GM19240 (cell line): ENCODE data around the gene APELA.
"Not testable (repeated sequence)": the region's sequence is repeated elsewhere in the genome, so short reads cannot be mapped to it uniquely, and the experiment has no call there.

ENCODE experiments used
- DNase-seq: peaks from one replicate; pipeline ENCODE4 v3.0.0; 2011; ENCODE audit warnings: low spot score; ENCODE audit not compliant: insufficient read length

Gene APELA

DNA sequence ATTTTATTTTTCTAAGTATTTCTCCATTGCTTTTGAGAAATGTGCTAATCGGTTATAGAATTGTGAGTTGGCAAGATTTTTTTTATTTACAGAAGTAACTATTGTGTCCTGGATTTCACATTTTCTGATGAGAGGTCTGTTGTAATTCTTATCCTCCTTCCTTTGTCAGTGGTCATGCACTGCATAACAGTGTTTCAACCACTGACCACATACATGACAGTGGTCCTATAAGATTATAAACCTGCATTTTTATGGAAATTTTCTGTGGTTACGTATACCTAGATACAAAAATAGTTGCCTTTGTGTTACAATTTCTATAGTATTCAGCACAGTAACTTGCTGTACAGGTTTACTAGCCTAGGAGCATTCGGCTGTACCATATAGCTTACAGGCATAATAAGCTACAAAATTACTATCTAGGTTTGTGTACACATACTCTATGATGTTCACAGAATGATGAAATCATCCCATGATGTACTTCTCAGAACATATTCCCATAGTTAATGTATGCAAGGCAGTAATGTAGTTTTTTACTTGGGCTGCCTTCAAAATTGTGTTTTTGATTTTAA is 47.8 kb downstream of the APELA start:
- no peak for DNase-seq

DNA sequence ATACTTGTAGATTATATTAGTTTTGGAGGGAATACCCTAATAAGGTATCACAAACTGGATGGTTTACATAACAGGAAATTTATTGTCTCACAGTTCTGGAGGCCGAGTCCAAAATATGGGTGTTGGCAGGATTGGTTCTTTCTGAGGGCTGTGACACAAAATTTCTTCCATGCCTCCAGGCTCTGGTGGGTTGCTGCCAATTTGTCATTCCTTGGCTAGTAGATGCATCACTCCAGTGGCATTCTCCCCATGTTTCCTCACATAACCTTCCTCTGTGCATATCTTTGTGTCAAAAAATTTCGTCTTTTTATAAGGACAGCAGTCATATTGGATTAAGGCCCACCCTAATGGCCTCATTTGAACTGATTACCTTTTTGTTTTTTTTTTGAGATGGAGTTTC is 49.3 kb downstream of the APELA start:
- DNase-seq = no peak

DNA sequence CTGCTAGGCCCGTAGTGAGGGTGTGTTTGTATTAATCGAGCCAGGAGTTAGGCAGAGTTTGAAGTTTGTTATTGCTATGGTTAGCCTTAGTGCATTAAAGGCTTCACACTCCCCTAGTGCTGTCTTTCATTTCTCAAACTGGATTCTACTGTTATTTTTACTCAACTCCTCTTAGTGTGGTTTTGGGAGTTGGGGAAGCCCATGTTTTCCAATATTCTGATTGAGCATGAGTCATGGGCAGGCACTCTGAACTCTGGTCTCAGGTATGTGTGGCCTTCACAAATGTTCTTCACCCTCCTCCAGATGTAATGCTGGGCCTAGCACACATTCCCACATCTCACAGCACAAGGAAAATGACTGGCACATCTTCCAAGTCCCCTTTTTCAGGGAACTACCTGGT is 50.1 kb downstream of the APELA start:
- not testable (repeated sequence) for DNase-seq

DNA sequence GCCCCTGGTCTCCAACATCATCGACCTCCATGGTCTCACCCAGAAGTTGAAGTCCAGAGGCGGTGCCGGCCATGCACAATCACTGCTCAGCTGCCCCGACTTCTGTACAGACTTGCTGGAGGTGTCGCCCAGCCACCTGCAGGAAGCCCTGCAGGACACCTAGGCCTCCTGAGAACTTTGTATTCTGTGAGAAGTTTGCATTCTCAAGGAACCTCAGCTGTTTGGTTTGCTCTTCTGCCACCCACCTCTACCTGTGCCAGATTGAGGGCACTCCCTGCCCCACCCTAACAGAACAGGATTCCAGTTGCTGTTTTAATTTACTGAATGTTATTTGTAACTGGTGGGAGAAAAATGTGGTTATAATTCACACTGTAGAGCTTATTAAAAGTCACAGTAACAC is 53.7 kb downstream of the APELA start:
- no peak for DNase-seq

DNA sequence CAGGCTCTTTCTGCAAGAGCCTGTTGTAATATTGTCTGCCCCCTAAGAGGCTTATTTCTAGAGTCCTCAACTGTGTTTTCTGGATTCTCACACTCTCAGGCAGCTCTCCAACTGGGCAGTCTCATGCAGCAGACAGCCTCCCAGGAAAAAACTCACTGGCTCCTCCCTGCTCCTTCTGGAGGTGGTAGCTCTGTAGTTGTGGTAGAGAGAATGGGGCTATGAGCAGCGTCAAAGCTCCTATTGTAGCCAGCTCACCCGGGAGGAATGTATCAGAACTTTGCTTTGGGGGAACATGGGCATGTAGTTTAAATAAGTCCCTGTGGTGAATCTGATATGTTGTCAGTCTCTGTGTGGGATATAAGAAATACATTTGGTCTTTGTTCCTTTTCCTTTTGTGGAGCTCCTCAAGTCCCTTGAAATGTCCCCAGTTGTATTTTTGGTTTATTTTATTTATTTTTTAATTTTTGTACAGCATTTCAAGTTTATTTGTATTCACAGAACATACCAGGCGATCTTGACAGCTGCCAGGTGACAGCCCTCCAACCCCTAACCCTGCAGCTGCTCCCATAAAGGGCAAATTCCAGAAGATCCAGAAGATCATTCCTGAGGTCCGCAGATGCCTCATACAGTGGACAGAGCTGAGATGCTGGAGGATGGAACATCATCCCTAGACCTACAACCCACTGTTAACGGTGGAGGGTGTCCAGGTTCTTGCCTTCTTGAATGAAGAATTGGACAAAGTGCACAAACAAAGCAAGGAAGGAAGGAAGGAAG is 54.8 kb downstream of the APELA start:
- DNase-seq = no peak

DNA sequence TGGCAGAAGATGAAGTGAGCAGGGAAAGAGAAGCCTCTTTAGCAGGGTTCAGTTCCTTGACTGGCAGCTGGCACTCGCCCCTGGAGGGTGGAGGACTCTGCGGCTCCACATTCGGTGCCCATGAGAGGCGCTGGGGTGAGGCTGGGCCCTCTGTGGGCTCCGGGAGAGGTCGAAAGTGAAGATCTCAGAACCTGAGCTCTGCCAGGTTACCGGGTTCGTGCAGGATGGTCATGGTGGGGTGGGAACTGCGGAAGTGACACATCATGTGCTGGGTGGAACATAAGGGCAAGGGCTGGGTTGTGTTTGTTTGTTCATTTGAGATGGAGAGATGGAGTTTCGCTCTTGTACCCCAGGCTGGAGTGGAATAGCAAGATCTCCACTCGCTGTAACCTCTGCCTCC is 56.3 kb downstream of the APELA start:
- DNase-seq = no peak

DNA sequence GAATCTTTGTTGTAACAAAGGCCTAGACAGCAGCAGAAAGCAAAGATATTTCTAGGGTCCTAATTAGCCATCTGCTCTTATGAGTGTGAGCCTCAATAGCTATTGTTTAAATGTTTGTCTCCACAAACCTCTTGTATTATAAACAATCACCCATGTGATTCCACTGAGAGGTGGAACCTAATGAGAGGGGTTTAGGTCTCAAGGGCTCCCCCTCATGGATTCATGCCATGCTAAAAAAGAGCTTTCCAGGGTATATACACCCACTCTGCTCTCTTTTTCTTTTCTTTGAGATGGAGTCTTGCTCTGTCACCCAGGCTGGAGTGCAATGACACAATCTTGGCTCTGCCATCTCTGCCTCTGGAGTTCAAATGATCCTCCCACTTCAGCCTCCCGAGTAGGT is 58.4 kb downstream of the APELA start:
- DNase-seq = no peak

DNA sequence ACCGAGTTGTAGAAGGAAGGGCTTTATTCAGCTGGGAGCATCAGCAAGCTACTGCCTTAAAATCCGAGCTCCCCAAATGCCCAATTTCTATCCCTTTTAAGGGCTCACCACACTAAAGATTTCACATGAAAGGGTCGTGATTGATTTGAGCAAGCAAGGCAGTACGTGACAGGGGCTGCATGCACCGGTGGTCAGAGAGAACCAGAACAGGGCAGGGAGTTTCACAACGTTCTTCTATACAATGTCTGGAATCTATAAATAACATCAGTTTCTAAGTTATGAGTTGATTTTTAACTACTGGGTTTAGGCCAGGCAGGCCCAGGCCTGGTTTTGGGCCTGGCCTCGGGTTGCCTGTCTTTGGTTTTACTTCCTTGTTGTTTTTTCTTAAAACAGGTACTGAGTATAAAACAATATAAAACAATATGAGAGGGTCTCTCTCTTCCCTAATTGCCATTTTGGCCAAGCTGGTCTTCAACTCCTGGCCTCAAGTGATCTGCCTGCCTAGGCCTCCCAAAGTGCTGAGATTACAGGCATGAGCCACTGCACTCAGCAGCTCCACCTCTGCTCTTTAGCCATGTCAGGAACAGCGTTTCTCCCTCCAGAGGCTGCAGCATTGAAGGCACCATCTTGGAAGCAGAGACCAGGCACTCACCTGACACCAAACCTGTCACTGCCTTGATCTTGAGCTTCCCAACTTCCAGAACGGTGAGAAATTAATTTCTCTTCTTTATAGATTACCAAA is 59.1 kb downstream of the APELA start:
- DNase-seq = not testable (repeated sequence)

DNA sequence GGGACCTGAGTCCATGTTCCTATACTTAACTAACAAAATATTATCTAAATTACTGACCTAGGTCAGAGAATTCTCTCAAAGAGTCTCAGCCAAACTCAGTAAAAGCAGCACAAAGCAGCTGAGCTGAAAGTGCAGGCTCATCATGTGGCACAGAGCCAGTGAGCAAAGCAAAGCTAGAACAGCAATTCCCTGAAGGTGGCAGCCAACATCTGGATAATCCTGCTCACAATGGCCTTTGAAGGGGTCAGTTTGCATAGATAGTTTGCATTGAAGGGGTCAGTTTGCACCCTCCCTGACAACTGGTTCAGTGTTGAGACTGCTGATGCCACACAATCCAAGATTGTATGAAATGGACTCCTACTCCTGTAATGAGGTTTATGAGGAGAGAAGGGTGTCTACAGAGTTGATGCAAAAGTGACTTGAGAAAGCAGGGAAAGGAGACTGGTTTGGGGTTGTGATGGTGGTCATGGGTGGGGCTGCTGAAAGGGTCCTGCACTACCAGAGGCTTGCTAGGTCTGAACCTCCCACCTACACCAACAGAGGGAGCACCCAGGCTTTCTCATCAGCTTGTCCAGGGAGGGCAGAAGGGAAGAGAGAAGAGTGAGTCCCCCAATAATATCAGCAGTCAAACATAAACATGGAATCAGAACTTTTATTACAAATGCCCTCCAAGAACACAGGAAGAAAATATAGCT is 60.7 kb downstream of the APELA start:
- DNase-seq = no peak

DNA sequence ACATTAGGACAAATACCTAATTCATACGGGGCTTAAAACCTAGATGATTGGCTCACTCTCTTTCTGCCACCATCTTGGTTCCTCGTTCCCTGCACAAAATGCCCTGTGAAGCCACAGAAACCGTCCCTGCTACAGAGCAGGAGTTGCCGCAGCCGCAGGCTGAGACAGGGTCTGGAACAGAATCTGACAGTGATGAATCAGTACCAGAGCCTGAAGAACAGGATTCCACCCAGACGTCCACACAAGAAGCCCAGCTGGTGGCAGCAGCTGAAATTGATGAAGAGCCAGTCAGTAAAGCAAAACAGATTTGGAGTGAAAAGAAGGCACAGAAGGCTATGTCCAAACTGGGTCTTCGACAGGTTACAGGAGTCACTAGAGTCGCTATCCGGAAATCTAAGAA is 66.2 kb downstream of the APELA start:
- DNase-seq = no peak

DNA sequence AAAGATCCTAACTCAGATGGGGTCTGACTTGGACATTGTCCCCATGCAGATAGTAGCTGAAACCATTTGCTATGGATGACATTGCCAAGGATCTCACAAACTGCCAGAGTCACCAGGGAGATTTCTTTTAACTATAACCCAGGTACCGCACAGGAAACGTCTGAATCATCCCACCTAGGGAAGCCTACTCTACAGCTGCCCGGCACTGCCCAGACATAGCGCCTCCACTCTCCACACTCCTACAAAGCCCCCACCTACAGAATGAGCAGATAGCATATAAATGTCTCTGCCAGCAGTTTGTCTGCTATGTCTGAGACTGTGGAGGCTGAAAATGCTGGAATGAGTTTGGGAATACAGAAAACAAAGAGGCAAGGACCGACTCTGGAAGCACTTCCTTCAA is 68.2 kb downstream of the APELA start:
- DNase-seq = no peak

DNA sequence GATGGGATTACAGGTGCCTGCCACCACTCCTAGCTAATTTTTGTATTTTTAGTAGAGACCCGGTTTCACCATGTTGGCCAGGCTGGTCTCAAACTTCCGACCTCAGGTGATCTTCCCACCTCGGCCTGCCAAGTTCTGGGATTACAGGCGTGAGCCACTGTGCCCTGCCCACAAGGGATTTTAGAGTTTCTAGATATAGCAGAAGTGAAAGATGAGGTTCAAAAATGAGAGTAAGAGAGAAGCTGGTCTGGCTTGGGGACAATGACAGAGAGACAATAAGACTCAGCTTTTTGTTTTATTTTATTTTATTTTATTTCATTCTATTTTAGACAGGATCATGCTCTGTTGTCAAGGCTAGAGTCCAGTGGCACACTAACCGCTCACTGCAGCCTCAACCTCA is 69.8 kb downstream of the APELA start:
- DNase-seq = no peak
